Measurements from ENCODE around the gene SLC6A6. TPM values are rescaled to one million over a fixed set of nuclear protein-coding genes. Genes with fewer than 3 reads are reported as not detected.

The SLC6A6 gene
- total RNA-seq, 1 experiment from 2014 or later: 72.6 TPM

DNA sequence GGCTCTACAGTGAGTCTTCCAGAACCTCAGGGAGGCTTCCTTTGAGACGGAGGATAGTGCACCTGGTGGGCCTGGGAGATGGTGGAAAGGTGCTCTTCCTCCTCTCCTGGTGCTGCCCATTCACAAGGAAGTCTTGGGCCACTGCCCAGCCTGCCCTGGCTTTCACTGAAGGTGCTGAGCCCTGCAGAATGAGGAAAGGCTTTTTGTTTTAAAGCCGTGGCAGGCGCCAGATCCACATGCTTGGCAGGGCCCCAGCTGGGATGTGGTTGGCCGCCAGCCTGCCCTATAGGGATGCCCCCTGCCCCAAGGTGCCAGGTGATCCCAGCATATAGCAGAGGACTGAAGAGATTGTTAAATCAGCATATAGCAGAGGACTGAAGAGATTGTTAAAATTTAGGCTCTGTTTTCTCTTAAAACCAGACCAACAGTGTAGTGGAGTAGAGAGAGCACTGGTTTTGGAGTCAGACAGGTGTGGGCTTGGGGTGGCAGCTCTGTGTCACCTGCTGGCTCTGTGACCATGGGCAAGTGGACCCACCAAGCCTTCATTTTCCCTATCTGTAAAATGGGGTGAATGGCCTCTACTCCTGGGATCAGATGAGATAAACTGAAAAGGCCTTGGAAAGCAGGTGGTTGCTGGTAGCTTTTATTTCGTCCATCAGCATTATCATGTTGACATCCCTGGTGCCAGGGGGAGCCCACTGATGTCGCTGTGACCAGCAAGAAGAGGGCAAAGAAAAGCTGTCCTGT lies 53.3 kb downstream of the SLC6A6 start:
- Histone ChIP-seq H4K5ac (ENCODE audit: insufficient read length, low read depth, low read length) (no peak overlapping the region), H2BK5ac (ENCODE audit: insufficient read length, low read length) (no peak overlapping the region), H4K20me1 (ENCODE audit: control insufficient read depth, insufficient read depth, insufficient read length) (no peaks in the 10 kb centered on the region), H3K56ac (ENCODE audit: insufficient read length, low read depth, low read length) (no peak overlapping the region), H2AFZ (ENCODE audit: low read length) (no peak overlapping the region), H3K9me3 (ENCODE audit: control insufficient read depth, low read depth, low read length) (no peaks in the 10 kb centered on the region), H3K27me3 (ENCODE audit: insufficient read depth, low read length) (no peaks in the 10 kb centered on the region), H2BK20ac (ENCODE audit: low read depth, low read length, poor library complexity, severe bottlenecking) (no peak overlapping the region), H3K79me2 (ENCODE audit: insufficient read depth, low read length) (no peaks in the 10 kb centered on the region), H2BK15ac (ENCODE audit: low read depth, low read length) (no peak overlapping the region), H3K14ac (ENCODE audit: insufficient read depth, low read length) (no peak overlapping the region), H3K18ac (ENCODE audit: insufficient read length, low read depth, low read length) (no peak overlapping the region), H3K23me2 (ENCODE audit: insufficient read length, low read depth, low read length, poor library complexity, severe bottlenecking) (no peaks in the 10 kb centered on the region), H2BK12ac (ENCODE audit: insufficient read length, low read depth, low read length) (no peak overlapping the region), H3K4me1 (ENCODE audit: insufficient read depth, low read length) (peaks cover 3% of the 10 kb centered on the region; the same call in 1 of the 2 replicates), H3K27ac (ENCODE audit: insufficient read length, low read depth, low read length) (no peak overlapping the region), H3K4me2 (ENCODE audit: insufficient read depth, insufficient read length, low read length) (no peak overlapping the region), H3K79me1 (ENCODE audit: insufficient read depth, low read depth, low read length, poor library complexity, severe bottlenecking) (no peaks in the 10 kb centered on the region), H4K8ac (replicated peaks; ENCODE audit: insufficient read length, low read depth, low read length) (no peak overlapping the region), H2BK120ac (ENCODE audit: low read depth, low read length, poor library complexity, severe bottlenecking) (no peak overlapping the region), H3K4ac (ENCODE audit: low read depth, low read length) (no peak overlapping the region), H3T11ph (ENCODE audit: low read length) (no peak overlapping the region), H3K23ac (ENCODE audit: insufficient read length, low read depth, low read length) (no peak overlapping the region), H4K91ac (ENCODE audit: insufficient read length, low read depth, low read length) (no peak overlapping the region), H3K9ac (ENCODE audit: extremely low read depth, insufficient read length, low read length) (no peak overlapping the region), H2AK5ac (ENCODE audit: insufficient read length, low read length) (no peak overlapping the region)
- DNase-seq: no peak
- Mint-ChIP-seq H3K4me1 (peaks cover 14 to 18% of the 10 kb centered on the region in 2 experiments), H3K4me3 (no peak overlapping the region), H3K27me3 (ENCODE audit: low read depth) (no peaks in the 10 kb centered on the region), H3K36me3 (ENCODE audit: insufficient read depth in 1 of 3, low read depth in 3 of 3) (peaks cover 33 to 67% (median 38%) of the 10 kb centered on the region in 3 experiments; a peak in 6 of 7 replicates), H3K9me3 (no peaks in the 10 kb centered on the region), H3K27ac (no peak overlapping the region)
- TF ChIP-seq, protein P1, sequence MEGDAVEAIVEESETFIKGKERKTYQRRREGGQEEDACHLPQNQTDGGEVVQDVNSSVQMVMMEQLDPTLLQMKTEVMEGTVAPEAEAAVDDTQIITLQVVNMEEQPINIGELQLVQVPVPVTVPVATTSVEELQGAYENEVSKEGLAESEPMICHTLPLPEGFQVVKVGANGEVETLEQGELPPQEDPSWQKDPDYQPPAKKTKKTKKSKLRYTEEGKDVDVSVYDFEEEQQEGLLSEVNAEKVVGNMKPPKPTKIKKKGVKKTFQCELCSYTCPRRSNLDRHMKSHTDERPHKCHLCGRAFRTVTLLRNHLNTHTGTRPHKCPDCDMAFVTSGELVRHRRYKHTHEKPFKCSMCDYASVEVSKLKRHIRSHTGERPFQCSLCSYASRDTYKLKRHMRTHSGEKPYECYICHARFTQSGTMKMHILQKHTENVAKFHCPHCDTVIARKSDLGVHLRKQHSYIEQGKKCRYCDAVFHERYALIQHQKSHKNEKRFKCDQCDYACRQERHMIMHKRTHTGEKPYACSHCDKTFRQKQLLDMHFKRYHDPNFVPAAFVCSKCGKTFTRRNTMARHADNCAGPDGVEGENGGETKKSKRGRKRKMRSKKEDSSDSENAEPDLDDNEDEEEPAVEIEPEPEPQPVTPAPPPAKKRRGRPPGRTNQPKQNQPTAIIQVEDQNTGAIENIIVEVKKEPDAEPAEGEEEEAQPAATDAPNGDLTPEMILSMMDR (conservative IDR thresholded peaks at IDR 0.05): no peak
- no CpG with 5 or more reads among the region's 6 CpGs for WGBS (ENCODE audit: extremely low coverage, insufficient read length, low lambda C conversion rate)

All from H9 (cell line).